HFFc6 (cell line): ENCODE measurements around the gene LHPP. TPM values are rescaled to one million over a fixed set of nuclear protein-coding genes. Genes with fewer than 3 reads are reported as not detected.

Source experiments
- DNase-seq: peaks from one replicate; pipeline ENCODE4 v3.0.0-alpha.2; 2018
- H3K27ac Mint-ChIP-seq: 2 replicates; pipeline ENCODE4 v1.8.0; 2020; ENCODE audit warnings: mild to moderate bottlenecking, mixed read lengths
- H3K27me3 Mint-ChIP-seq: 2 replicates; pipeline ENCODE4 v1.8.0; 2021; ENCODE audit warnings: mild to moderate bottlenecking, moderate library complexity, mixed read lengths; ENCODE audit not compliant: insufficient read depth
- H3K36me3 Mint-ChIP-seq: 2 replicates; pipeline ENCODE4 v1.8.0; 2021; ENCODE audit warnings: low read depth, mixed read lengths
- H3K4me1 Mint-ChIP-seq: 2 replicates; pipeline ENCODE4 v1.8.0; 2020; ENCODE audit warnings: low read depth, mixed read lengths
- H3K4me3 Mint-ChIP-seq: 2 replicates; pipeline ENCODE4 v1.8.0; 2020; ENCODE audit warnings: mild to moderate bottlenecking, moderate library complexity, mixed read lengths
- H3K9me3 Mint-ChIP-seq: 2 replicates; pipeline ENCODE4 v1.8.0; 2020; ENCODE audit warnings: mild to moderate bottlenecking, mixed read lengths
- total RNA-seq, 6 experiments: library from RNA; stranded (reverse); fragmentation: NEBNext Ultra II Directional; extraction: Animal tissue kit (Norgen Biotek cat#: 25700); gene quantifications; 2 replicates in 1 of 6; 3 replicates in 5 of 6; pipeline ENCODE4 v1.2.3, GENCODE V29; 2021
- TF ChIP-seq, protein P1 (sequence below): fragments of 200-600 bp; sonication (generic); IDR thresholded peaks from 2 replicates; pipeline ENCODE4 v1.5.0; 2021; ENCODE audit warnings: antibody characterized with exemption, mild to moderate bottlenecking

Gene LHPP
- total RNA-seq, 6 experiments from 2014 or later = 12.5 to 17.3 (median 14.0) TPM

GRCh38 chr10:124516181-124516580 is 54.6 kb downstream of the LHPP start:
- Mint-ChIP-seq H3K27ac (no peak overlapping the region), H3K9me3 (no peaks in the 10 kb centered on the region), H3K4me1 (no peaks in the 10 kb centered on the region), H3K4me3 (no peak overlapping the region), H3K27me3 (peaks cover 8% of the 10 kb centered on the region), H3K36me3 (no peaks in the 10 kb centered on the region)
- TF ChIP-seq, protein P1, sequence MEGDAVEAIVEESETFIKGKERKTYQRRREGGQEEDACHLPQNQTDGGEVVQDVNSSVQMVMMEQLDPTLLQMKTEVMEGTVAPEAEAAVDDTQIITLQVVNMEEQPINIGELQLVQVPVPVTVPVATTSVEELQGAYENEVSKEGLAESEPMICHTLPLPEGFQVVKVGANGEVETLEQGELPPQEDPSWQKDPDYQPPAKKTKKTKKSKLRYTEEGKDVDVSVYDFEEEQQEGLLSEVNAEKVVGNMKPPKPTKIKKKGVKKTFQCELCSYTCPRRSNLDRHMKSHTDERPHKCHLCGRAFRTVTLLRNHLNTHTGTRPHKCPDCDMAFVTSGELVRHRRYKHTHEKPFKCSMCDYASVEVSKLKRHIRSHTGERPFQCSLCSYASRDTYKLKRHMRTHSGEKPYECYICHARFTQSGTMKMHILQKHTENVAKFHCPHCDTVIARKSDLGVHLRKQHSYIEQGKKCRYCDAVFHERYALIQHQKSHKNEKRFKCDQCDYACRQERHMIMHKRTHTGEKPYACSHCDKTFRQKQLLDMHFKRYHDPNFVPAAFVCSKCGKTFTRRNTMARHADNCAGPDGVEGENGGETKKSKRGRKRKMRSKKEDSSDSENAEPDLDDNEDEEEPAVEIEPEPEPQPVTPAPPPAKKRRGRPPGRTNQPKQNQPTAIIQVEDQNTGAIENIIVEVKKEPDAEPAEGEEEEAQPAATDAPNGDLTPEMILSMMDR = no peak
- no peak for DNase-seq

DNA sequence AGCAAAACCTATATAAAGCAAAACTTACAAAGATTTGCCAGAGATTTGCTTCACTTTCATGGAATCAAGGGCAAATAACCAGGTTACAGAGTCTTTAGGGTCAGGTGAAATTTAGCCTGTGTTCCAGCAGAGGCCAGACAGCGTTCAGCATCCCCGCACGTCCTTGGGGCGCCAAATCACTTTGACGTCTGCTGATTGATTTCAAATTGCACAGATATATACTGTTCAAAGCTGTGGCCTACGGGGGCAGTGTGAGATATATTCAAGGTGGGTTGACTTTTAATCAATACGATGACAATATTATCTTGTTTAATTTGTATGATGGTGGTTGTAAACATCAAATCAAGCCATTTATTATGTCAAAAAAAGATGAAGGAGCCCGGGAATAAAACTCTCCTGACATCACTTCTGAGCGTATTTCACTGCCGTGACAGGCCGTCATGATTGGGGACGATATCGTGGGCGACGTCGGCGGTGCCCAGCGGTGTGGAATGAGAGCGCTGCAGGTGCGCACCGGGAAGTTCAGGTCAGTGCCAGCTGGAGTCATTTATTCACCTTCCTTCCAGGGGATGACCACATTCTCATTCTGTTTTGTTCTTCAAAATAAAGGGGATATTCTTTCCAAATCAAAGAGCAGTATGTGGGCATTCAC is 55.2 kb downstream of the LHPP start:
- Mint-ChIP-seq H3K9me3 (no peaks in the 10 kb centered on the region), H3K27ac (no peak overlapping the region), H3K27me3 (peaks cover 8% of the 10 kb centered on the region), H3K36me3 (no peaks in the 10 kb centered on the region), H3K4me1 (no peaks in the 10 kb centered on the region), H3K4me3 (no peak overlapping the region)
- DNase-seq = no peak
- TF ChIP-seq, protein P1 = no peak

GRCh38 chr10:124517461-124517860 is 55.8 kb downstream of the LHPP start:
- Mint-ChIP-seq H3K27ac (no peak overlapping the region), H3K9me3 (no peaks in the 10 kb centered on the region), H3K36me3 (no peaks in the 10 kb centered on the region), H3K27me3 (peaks cover 8% of the 10 kb centered on the region), H3K4me1 (no peaks in the 10 kb centered on the region), H3K4me3 (no peak overlapping the region)
- TF ChIP-seq, protein P1 = no peak
- DNase-seq = no peak

DNA sequence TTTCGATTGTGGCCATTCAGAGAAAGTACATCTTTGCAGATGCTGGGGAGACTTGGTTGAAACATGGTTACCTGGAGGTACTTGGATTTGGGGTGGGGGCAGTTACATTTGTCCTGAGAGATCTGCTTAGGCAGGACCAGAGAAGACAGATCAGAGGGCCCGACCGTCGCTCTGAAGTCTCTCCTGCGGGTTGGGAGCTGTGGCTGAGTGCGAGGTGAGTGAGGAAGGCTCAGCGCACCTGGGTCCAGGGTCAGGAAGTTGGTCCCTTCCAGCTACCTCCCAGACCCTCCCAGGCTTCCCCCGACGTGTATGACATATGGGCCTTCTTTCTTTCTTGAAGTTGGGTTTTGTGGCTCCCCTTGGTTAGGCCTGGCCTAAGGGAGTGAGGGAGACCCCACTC is 56.3 kb downstream of the LHPP start:
- H3K4me1 Mint-ChIP-seq = no peaks in the 10 kb centered on the region
- no peak for DNase-seq
- TF ChIP-seq, protein P1 = no peak
- peaks cover 8% of the 10 kb centered on the region for H3K27me3 Mint-ChIP-seq
- no peak overlapping the region for H3K4me3 Mint-ChIP-seq
- H3K27ac Mint-ChIP-seq = no peak overlapping the region
- H3K9me3 Mint-ChIP-seq = no peaks in the 10 kb centered on the region
- H3K36me3 Mint-ChIP-seq = no peaks in the 10 kb centered on the region

- H3K36me3 Mint-ChIP-seq = no peaks in the 10 kb centered on the region
- TF ChIP-seq, protein P1 = no peak
- no peaks in the 10 kb centered on the region for H3K9me3 Mint-ChIP-seq
- no peak for DNase-seq
- peaks cover 8% of the 10 kb centered on the region for H3K27me3 Mint-ChIP-seq
- H3K4me1 Mint-ChIP-seq = no peaks in the 10 kb centered on the region
- no peak overlapping the region for H3K27ac Mint-ChIP-seq
- no peak overlapping the region for H3K4me3 Mint-ChIP-seq
Measured at GRCh38 chr10:124518366-124518765, 56.7 kb downstream of the LHPP start.
